Smooth muscle cell of trachea (primary cell): ENCODE measurements around the gene OTP. TPM values are rescaled to one million over a fixed set of nuclear protein-coding genes. Genes with fewer than 3 reads are reported as not detected.

Experiments
- total RNA-seq: library from RNA; depleted of rRNA; stranded (reverse); fragments of >200 nt; gene quantifications from 2 replicates; pipeline ENCODE4 v1.2.1, GENCODE V29; 2014

Gene OTP
- total RNA-seq: not detected in 2 replicates

GRCh38 chr5:77637998-77638762, at the start of gene OTP:
Gene OTP (minus strand): TSS chr5:77638713. CDS start chr5:77638549, 164 bp downstream.

Other genes with a start within 250 kb of the OTP start
- gene WDR41, start 146.4 kb downstream of the OTP start, total RNA-seq: 128 and 146 TPM in 2 replicates
- gene TBCA, start 137.6 kb upstream of the OTP start, total RNA-seq: 69.6 and 116 TPM in 2 replicates